Skin epidermis (tissue), 12 donors: ENCODE results near the gene KIF21B.
"Not testable (repeated sequence)": the region's sequence is repeated elsewhere in the genome, so short reads cannot be mapped to it uniquely, and the experiment has no call there.

Experiments used
- H3K27ac ChIP-seq, 21 experiments: fragments of 200-600 bp; sonication (generic) in 11 of 21; one replicate each; pipeline ENCODE4 v1.5.0; 2020; ENCODE audit warnings: mild to moderate bottlenecking in 3 of 21, inconsistent platforms in 2 of 21, moderate library complexity in 2 of 21
- H3K4me3 ChIP-seq, 7 experiments: fragments of 200-600 bp; sonication (generic) in 2 of 7; one replicate each; pipeline ENCODE4 v1.5.0; 2020; ENCODE audit warnings: inconsistent platforms in 2 of 7, mild to moderate bottlenecking in 2 of 7, moderate library complexity in 1 of 7

The KIF21B gene

GRCh38 chr1:200974711-200975110, 48.8 kb downstream of the KIF21B start:
- Histone ChIP-seq H3K27ac (no peak overlapping the region), H3K4me3 (no peak overlapping the region)

GRCh38 chr1:200973937-200974657, 49.4 kb downstream of the KIF21B start:
- H3K4me3 ChIP-seq: no peak overlapping the region
- no peak overlapping the region for H3K27ac ChIP-seq

- Histone ChIP-seq H3K27ac (no peak overlapping the region), H3K4me3 (no peak overlapping the region)
Observed at GRCh38 chr1:200972985-200973742, 50.4 kb downstream of the KIF21B start.

GRCh38 chr1:200971955-200972711, 51.4 kb downstream of the KIF21B start:
- no peak overlapping the region for H3K4me3 ChIP-seq
- no peak overlapping the region for H3K27ac ChIP-seq

GRCh38 chr1:200971428-200971903, 52.0 kb downstream of the KIF21B start:
- no peak overlapping the region for H3K27ac ChIP-seq
- H3K4me3 ChIP-seq: no peak overlapping the region

DNA sequence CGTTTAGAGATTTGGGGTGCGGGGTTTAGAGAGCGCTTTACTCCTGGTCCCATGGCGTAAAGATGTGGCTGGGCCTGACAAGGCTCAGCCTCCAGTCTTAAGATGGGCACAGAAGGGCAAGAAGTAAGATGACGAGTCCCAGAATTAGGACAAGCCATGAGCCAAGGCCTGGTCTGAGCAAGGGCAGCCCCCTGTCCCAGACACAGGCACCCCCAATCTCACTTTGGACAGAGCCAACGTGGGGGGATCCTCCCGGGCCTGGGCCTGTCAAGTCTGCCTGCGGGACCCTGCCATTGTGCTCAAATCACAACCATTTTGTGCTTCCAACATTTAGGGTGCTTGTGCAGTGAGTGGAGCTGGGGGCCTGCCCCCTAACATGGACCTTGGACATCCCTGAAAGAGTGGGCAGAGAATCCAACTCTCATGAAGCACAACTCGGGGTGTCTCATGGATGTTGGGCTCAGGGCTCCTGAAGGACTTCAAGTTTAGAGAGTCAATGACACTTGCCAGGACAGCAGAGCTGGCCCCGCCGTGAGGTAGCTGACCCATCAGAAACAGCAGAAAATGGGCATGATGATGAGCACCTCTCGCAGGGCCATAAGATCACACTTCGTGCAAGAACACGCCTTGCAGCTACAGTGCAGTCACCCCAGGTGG, 52.6 kb downstream of the KIF21B start:
- H3K27ac ChIP-seq: no peak overlapping the region
- H3K4me3 ChIP-seq: no peak overlapping the region

GRCh38 chr1:200969726-200970561, 53.6 kb downstream of the KIF21B start:
- Histone ChIP-seq H3K4me3 (no peak overlapping the region), H3K27ac (no peak overlapping the region)

DNA sequence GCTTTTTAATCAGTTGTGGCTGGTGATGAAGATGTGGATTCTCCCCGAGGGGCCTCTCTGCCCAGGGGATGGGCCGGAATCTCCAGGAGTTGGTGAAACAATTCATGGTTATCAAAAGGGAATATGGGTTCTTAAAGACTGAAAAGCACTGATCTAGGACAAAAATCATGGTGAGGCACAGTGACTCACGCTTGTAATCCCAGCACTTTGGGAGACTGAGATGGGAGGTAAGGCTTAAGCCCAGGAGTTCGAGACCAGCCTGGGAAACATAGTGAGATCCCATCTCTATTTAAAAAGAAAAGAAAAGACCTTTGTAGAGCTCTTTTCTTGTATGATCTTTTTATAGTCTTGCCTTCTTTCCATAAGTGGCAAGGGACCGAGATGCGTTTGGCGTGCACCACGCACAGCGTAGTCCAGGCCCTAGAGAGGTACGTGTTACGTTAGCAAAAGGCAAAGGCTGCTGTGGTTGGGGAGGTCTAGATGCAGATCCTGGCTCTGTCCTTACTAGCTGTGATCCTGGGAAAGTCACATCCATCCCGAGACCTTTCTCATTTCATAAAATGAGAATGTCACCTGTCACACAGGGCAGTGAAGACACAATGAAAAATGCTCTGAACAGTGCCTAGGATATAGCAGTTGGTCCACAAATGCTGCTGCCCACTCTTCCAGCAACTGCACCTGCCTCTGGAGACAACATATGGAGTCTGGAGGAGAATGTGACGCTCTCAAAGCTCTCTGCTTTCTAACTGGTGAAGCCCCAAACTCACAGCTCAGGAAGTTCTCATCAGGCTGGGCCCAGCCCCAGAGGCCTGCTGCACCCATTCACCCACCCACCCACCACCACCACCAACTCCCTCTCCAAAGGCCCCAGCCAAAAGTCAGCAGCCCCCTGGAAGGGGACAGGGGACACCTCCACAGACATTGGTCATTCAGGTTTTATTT, 54.8 kb downstream of the KIF21B start:
- Histone ChIP-seq H3K27ac (no peak overlapping the region), H3K4me3 (no peak overlapping the region)

GRCh38 chr1:200967693-200968468, 55.6 kb downstream of the KIF21B start:
- H3K27ac ChIP-seq: no peak overlapping the region
- H3K4me3 ChIP-seq: no peak overlapping the region

DNA sequence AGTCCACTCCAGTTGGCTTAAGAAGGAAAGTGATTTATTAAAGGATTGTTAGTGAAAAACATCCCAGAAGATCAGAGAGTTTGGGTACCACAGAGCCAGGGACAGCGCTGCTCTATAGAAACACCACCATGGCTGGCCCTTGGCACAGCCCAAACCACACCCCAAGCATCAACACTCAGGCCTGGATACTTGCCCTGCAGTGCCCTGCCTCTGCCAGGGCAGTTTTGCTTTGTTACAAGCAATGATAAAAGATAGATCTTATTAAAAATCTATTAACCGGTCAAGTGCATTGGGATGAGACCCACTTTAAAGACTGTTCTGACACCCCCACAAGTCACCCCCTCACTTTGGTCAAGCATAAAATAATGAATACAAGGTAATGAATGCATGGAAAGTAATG, 56.6 kb downstream of the KIF21B start:
- H3K27ac ChIP-seq: no peak overlapping the region
- H3K4me3 ChIP-seq: no peak overlapping the region

DNA sequence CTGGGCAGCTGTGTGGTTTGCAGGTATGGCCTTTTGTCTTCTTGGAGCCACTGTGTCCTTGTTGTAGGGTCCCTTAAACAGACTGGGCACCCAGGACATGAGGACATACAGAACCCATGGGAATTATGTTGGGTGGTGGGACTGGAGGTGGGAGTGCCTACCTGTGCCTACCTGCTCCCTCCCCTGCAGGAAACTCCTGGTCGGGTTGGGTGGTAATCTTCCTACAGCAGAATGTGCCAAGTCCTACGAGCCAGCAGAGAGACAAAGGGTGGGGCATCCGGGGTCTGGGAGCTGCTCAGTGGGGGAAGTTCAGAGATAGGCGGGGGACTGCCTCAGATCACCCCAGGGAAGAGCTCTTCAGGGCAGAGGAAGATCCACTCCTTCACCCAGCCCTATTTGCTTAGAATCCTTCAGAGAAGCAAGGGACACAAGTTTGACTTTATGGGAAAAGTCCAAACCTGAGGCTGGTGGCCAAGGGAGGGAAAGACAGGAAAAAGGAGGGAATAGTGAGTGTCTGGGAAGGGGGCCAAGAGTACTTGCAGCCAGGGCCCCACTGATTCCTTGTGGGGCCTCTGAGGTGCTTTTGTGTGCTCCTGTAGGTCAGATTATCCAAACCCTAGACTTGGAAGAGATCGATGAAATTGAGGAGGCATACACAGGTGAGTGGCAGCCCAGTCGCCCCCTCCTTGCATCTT, 58.3 kb downstream of the KIF21B start:
- Histone ChIP-seq H3K27ac (peak overlapping the region in 1 of 21 experiments; percentile 3), H3K4me3 (no peak overlapping the region)

DNA sequence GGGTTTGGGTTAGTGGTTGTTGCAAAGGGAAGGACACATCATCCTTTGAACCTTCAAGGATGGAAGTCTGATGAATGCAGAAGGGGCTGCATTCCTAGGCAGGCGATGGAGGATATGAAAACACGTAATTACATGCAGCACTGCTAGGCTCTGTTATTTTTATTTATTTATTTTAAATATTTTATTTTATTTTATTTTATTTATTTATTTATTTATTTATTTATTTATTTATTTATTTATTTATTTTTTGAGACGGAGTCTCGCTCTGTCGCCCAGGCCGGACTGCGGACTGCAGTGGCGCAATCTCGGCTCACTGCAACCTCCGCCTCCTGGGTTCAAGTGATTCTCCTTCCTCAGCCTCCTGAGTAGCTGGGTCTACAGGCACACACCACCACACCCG, 59.6 kb downstream of the KIF21B start:
- not testable (repeated sequence) for H3K27ac ChIP-seq, H3K4me3 ChIP-seq

DNA sequence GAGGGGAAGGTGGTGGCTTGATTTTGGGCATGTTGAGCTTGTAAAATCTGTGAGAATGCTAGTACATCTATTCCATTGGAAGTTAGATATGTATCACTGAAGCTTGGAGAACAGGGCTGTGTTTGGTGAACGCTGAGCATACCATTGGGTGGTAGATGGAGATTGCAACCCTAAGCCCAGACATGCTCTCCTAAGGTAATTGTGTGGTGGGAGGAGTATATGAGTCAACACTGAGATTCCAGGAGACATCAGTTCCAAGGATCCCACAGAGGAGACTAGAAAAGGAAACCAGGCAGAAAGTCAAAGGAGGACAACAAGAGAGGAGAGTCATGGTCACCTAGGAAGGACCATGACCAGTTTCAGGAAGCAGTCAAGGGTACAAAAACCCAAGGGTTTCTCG, 60.4 kb downstream of the KIF21B start:
- Histone ChIP-seq H3K27ac (peak overlapping the region in 3 of 21 experiments; percentile 11 to 77 (median 51)), H3K4me3 (no peak overlapping the region)

DNA sequence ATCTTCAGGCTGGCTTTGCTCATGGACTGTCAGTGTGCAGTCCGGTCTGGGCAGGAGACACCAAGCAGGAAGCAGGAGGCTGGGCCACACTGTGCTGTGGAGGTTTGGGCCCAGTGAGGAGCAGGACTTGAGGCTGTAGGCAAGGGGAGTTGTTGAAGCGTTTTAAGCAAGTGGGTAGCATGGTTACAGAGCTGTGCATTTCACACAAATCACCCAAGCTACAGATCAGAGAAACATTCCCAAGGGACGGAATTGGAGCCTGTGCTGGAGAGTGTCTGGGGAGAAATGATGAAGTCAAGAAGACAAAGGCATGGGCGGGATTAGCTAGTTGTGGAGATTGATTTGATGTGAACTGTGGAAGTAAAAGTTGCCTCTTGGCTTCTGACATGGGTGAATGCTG, 60.9 kb downstream of the KIF21B start:
- peak overlapping the region in 4 of 21 experiments; percentile 24 to 77 (median 46) for H3K27ac ChIP-seq
- no peak overlapping the region for H3K4me3 ChIP-seq

DNA sequence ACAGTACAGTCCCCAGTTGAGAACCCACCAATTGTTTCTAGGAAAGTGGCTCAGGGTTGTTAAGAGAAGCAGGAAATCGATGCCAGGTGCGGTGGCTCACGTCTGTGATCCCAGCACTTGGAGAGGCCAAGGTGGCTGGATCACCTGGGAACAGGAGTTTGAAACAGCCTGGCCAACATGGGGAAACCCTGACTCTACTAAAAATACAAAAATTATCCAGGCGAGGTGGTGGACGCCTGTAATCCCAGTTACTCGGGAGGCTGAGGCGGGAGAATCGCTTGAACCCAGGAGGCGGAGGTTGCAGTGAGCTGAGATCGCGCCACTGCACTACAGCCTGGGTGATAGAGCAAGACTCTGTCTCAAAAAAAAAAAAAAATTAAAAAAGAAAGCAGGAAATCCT, 61.4 kb downstream of the KIF21B start:
- H3K27ac ChIP-seq: peak overlapping the region in 2 of 21 experiments; percentile 41 to 77
- not testable (repeated sequence) for H3K4me3 ChIP-seq

- no peak overlapping the region for H3K4me3 ChIP-seq
- H3K27ac ChIP-seq: no peak overlapping the region
Observed at GRCh38 chr1:200960948-200961340, 62.6 kb downstream of the KIF21B start.
